ENCODE data around the gene ULK2.

Gene ULK2

DNA sequence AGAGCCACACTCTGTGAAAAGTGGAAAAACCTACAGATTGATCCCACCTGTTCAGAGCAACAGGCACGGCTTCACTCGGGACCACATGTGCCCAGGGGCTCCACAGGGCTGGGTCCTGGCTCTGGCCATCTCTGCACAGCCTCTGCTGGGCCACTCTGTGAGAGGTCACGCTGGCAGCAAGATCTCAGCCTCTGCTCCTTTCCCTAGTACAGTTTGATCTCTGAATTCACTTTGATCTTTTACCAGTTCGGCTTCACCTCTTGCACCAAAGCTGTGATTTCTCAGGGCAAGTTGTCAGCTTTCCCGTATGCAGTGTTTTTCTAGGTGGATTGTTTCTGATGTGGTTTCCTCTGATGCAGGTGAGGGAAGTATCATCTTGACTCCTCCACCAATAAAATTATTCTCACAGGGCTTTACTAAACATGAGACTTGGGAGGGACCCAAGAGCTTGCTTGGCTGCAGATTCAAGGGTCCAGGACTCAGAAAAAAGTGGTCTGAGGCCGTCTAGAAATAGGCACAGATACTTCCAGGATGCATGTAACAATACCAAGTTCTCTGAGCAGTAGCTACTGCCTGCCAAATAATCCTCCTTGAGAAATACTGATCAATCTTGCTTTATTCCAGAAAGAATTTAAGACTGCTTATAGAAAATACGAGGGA lies 95.6 kb downstream of the ULK2 start:
- H3F3A ChIP-seq (ENCODE audit: insufficient read depth, low read length), result no peaks in the 10 kb centered on the region
- no peak overlapping the region for H3K9ac ChIP-seq (ENCODE audit: low read length)
- H3K4me1 ChIP-seq (ENCODE audit: insufficient read depth, low read length, severe bottlenecking), result no peaks in the 10 kb centered on the region
- H3K27me3 ChIP-seq (ENCODE audit: insufficient read depth, low read length), result no peaks in the 10 kb centered on the region
- no peaks in the 10 kb centered on the region for H3K9me2 ChIP-seq (ENCODE audit: low read depth, low read length)
- no peaks in the 10 kb centered on the region for H3K9me3 ChIP-seq (ENCODE audit: low read length)
- H3K27ac ChIP-seq (ENCODE audit: low read depth, low read length, poor library complexity, severe bottlenecking), result no peak overlapping the region
- no peak overlapping the region for H3K4me2 ChIP-seq (ENCODE audit: low read length)
- H2AFZ ChIP-seq (ENCODE audit: low read length), result no peak overlapping the region
- H3K4me3 ChIP-seq (ENCODE audit: low read depth, low read length, poor library complexity, severe bottlenecking), result no peak overlapping the region
- H3K36me3 ChIP-seq (ENCODE audit: insufficient read depth, low read length), result no peaks in the 10 kb centered on the region
- no peaks in the 10 kb centered on the region for H3K79me2 ChIP-seq (ENCODE audit: insufficient read depth, low read length)
- no peak for TF ChIP-seq EZH2 (IDR thresholded peaks at IDR 0.05; ENCODE audit: borderline replicate concordance, low read length)
- TF ChIP-seq, protein P1, sequence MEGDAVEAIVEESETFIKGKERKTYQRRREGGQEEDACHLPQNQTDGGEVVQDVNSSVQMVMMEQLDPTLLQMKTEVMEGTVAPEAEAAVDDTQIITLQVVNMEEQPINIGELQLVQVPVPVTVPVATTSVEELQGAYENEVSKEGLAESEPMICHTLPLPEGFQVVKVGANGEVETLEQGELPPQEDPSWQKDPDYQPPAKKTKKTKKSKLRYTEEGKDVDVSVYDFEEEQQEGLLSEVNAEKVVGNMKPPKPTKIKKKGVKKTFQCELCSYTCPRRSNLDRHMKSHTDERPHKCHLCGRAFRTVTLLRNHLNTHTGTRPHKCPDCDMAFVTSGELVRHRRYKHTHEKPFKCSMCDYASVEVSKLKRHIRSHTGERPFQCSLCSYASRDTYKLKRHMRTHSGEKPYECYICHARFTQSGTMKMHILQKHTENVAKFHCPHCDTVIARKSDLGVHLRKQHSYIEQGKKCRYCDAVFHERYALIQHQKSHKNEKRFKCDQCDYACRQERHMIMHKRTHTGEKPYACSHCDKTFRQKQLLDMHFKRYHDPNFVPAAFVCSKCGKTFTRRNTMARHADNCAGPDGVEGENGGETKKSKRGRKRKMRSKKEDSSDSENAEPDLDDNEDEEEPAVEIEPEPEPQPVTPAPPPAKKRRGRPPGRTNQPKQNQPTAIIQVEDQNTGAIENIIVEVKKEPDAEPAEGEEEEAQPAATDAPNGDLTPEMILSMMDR (IDR thresholded peaks at IDR 0.05; ENCODE audit: low read length), result no peak
- H4K20me1 ChIP-seq (ENCODE audit: insufficient read depth, low read length), result no peaks in the 10 kb centered on the region

GRCh38 chr17:19770985-19771735 lies 96.6 kb downstream of the ULK2 start:
- Histone ChIP-seq H3K4me3 (ENCODE audit: low read depth, low read length, poor library complexity, severe bottlenecking) (no peak overlapping the region), H3K27ac (ENCODE audit: low read depth, low read length, poor library complexity, severe bottlenecking) (no peak overlapping the region), H3K9me3 (ENCODE audit: low read length) (no peaks in the 10 kb centered on the region), H3F3A (ENCODE audit: insufficient read depth, low read length) (no peaks in the 10 kb centered on the region), H3K9me2 (ENCODE audit: low read depth, low read length) (no peaks in the 10 kb centered on the region), H3K4me1 (ENCODE audit: insufficient read depth, low read length, severe bottlenecking) (no peaks in the 10 kb centered on the region), H3K4me2 (ENCODE audit: low read length) (no peak overlapping the region), H3K79me2 (ENCODE audit: insufficient read depth, low read length) (no peaks in the 10 kb centered on the region), H2AFZ (ENCODE audit: low read length) (no peak overlapping the region), H3K36me3 (ENCODE audit: insufficient read depth, low read length) (no peaks in the 10 kb centered on the region), H3K9ac (ENCODE audit: low read length) (no peak overlapping the region), H4K20me1 (ENCODE audit: insufficient read depth, low read length) (no peaks in the 10 kb centered on the region), H3K27me3 (ENCODE audit: insufficient read depth, low read length) (no peaks in the 10 kb centered on the region)
- TF ChIP-seq, protein P1 (IDR thresholded peaks at IDR 0.05; ENCODE audit: low read length), result no peak
- no peak for TF ChIP-seq EZH2 (IDR thresholded peaks at IDR 0.05; ENCODE audit: borderline replicate concordance, low read length)

DNA sequence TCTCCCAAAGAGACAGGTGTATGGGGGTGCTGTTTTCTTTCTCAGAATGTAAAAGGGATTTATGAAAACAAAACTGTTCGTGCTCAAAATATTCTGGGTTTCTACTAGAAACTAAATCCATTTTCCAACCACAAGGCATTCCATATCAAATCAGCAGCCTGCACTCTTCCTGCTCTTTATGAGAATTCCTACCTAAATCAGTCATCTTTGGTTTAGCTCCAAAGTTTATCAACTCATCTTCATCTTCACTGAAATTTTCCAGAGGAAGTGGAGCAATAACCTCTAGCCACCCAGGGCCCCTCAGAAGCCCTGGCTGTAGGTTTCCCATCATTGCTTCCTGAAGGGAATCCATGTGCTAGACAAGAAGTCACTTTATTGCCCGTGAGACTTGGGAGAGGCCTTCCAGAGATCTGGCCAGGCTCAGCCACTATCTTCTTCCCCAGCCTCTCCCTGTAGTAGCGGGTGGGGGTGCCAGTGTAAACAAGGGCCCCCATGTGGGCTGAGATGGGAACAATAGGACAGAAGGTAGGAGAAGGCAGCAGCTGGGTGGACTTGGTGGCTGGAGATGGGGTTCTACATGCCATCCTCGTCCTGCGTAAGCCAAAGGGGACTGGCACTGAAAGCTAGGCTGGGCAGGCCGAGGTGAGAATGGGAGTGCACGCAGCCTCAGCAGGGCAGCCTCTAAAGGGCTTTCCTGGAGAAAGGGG lies 97.6 kb downstream of the ULK2 start:
- no peak overlapping the region for H3K4me3 ChIP-seq (ENCODE audit: low read depth, low read length, poor library complexity, severe bottlenecking)
- TF ChIP-seq EZH2 (IDR thresholded peaks at IDR 0.05; ENCODE audit: borderline replicate concordance, low read length), result no peak
- H3K79me2 ChIP-seq (ENCODE audit: insufficient read depth, low read length), result no peaks in the 10 kb centered on the region
- no peaks in the 10 kb centered on the region for H3K9me3 ChIP-seq (ENCODE audit: low read length)
- no peak overlapping the region for H3K27ac ChIP-seq (ENCODE audit: low read depth, low read length, poor library complexity, severe bottlenecking)
- H3K4me1 ChIP-seq (ENCODE audit: insufficient read depth, low read length, severe bottlenecking), result no peaks in the 10 kb centered on the region
- no peaks in the 10 kb centered on the region for H4K20me1 ChIP-seq (ENCODE audit: insufficient read depth, low read length)
- H3K9ac ChIP-seq (ENCODE audit: low read length), result no peak overlapping the region
- H3K36me3 ChIP-seq (ENCODE audit: insufficient read depth, low read length), result no peaks in the 10 kb centered on the region
- H3K27me3 ChIP-seq (ENCODE audit: insufficient read depth, low read length), result no peaks in the 10 kb centered on the region
- H2AFZ ChIP-seq (ENCODE audit: low read length), result no peak overlapping the region
- H3F3A ChIP-seq (ENCODE audit: insufficient read depth, low read length), result no peaks in the 10 kb centered on the region
- no peaks in the 10 kb centered on the region for H3K9me2 ChIP-seq (ENCODE audit: low read depth, low read length)
- no peak overlapping the region for H3K4me2 ChIP-seq (ENCODE audit: low read length)

Data from OCI-LY1 (cell line).